GM19239 (cell line): Measurements from ENCODE around the gene SLC39A11.
"Not testable (repeated sequence)": the region's sequence is repeated elsewhere in the genome, so short reads cannot be mapped to it uniquely, and the experiment has no call there.

ENCODE experiments used
- DNase-seq: peaks from one replicate; pipeline ENCODE4 v3.0.0; 2011; ENCODE audit warnings: low spot score; ENCODE audit not compliant: insufficient read length
- FAIRE-seq: peaks from 2 replicates; lab custom pipeline; 2011; peaks lifted over from hg19 to GRCh38; lab: Jason Lieb, UNC

The SLC39A11 gene

DNA sequence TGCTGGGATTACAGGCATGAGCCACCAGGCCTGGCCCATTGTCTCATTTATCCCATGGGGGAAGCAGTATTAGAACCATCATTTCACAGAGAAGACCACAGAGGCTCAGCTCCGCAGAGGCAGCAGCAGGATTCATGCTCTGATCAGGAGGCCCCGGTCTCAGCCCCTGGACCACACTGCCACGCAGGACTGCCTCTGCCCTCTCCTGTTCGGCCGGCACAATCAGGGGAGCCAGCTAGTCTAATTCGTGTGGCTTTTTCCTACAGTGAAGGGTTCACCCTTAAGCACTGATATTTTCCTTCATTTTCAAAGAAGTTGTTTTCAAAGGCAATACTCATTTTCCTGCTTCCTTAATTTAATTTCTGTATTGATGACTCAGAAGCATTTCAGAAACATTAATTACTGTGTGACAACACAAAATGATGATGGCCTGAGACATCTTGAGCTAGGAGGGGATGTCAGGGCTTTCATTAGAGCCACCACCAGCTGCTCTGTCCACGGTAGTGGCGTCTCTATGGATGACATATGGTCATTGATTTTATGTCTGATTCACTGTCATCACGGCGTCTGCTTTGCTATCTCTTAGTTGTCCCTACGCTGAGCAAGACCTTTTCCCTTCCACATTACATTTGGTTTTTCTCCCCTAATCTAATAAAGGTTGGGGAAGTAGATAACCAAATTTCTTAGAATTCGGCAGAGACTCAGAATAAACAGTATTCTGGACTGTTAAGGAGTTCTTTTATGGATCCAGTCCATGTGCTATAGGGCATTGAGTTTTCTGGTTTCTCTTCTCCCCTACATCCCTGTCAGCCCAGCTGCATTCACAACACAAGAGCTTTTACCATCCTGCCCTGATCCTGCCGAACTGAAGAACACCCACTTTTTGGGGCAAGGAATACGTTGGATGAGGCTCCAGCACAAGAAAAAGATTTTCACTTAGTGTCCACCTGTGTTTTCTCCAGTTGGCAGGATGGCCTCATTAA, 314.0 kb downstream of the SLC39A11 start:
- DNase-seq: no peak
- no peak for FAIRE-seq

DNA sequence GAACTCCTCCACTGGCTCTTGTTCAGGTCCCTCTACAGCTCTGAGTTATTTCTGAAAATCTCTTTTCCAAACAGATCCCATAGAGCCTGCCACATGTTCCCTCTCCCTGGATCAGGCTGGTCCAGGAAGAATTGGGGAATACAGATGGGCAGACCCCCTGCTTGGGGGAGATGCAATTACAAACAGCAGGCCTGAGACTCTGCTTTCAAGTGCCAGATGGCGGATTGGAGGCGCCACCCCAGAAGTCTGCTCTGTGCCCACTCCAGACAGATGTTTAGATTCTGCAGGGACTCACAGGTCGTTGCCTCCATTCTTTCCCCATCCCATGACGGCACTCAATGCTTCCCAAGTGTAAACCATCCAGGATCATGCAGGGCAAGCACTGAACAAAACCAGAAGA, 316.6 kb downstream of the SLC39A11 start:
- DNase-seq (no peak), FAIRE-seq (no peak)

DNA sequence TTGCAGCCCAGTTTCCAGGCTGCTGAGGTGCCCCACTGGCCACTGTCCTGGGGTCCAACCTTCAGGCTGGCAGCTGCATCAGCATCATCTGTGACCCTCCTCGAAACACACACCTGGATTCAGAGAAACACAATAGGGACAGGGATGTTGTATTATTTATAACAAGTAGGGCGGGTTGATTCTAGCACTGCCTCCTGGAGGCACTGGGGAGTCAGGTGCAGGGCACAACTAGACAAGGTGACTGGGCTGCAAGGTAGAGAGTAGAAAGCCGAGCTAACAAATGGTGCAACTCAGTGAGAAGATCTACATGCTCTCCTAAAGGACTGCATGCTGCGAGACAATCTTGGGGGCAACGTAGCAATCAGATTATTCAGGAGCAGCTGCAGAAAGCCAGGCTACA, 317.3 kb downstream of the SLC39A11 start:
- no peak for FAIRE-seq

DNA sequence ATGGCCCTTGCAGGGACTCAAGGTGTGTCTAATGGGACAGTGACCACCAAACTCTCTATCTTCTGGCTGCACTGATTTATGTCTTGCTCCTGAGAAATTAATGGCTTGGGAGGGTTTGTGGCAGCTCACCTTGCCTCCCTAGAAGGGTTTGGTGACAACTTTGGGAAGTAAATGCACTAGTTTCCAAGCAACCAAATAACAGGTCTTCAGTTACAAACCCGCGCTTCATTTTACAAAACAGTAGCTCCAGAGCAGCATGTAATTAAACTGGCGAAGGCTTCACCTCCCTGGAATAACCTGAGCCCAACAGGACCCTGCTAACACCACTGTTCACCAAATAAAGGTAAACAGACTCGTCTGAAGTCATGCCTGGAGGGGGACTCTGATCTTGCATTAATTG, 318.3 kb downstream of the SLC39A11 start:
- DNase-seq: no peak
- FAIRE-seq: no peak

More for the DNA sequence above, 317.3 kb downstream of the SLC39A11 start:
- no peak for DNase-seq

DNA sequence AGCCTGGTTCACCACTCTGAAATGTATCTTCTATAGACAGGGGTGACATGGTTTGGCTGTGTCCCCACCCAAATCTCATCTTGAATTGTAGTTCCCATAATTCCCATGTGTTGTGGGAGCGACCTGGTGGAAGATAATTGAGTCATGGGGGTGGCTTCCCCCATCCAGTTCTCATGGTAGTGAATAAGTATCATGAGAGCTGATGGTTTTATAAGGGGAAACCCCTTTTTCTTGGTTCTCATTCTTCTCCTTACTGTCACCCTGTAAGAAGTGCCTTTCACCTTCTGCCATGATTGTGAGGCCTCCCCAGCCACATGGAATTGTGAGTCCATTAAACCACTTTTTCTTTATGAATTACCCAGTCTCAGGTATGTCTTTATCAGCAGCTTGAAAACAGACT, 319.3 kb downstream of the SLC39A11 start:
- DNase-seq, FAIRE-seq: not testable (repeated sequence)

DNA sequence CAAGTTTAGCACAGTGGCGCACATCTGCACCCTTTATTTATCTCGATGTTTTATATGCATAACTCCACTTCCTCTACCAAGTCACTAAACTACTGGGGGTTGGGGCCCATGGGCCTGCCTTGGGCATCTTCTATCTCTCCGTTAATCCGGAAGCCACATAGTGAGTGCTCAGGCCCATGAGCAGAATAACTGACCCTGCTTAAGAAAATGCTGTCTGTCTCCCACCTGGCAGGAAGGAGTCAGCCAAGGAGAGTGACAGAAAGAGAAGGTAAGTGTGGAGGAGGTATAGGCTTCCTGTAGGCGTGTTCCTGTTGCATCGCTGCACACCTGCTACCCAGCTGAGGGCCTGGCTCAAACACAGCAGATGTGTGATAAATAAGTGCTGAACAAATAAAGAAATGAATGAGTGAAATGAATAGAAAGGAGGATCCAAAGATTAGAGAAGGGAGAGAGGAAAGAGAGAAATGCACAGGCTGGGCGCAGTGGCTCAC, 320.1 kb downstream of the SLC39A11 start:
- no peak for FAIRE-seq
- DNase-seq: no peak

DNA sequence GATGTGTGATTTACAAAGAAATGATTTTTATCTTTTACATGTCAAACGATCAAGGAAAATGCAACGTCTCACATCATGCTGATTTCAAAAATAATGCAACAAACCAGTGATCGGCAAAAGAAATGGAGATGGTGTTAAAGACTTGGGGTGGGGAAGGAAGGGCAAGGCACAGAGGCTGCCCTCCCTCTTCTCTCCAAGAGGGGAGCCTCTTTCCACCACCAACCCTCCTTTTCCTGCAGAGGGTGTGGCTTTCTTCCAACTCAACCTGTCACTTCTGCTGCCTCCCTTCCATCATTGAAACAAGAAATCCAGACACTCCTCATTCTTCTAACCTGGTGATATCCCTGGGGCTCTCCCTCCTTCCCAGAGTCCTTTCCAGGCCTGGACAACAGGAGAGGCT, 320.8 kb downstream of the SLC39A11 start:
- FAIRE-seq: no peak
- DNase-seq: no peak

DNA sequence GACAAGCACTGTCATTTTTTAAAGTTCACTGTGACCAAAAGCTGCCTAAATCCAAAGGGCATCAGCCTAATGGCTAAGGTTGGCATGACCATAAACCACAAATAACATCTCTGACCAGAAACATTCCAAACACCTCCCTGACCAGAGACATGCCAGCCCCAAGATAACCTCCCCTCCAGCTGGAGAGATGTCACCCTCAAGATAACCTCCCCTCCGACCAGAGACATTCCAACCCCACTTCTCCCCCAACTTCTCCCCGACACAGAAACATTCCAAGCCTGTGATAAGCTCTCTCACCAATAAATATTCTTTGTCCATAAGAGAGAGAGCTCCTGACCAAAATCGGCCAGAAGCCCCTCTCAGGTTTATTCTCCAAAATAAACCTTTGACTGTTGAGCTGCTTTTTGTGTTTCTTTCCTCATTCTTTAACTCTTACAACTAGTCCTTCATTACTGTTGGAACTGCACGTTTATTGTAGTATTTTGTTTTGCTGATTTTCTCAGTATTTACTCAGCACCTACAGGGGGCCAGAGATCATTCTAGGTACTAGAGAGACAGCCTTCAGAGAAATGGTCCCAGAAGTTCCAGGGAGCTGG, 325.6 kb downstream of the SLC39A11 start:
- no peak for DNase-seq
- FAIRE-seq: no peak

DNA sequence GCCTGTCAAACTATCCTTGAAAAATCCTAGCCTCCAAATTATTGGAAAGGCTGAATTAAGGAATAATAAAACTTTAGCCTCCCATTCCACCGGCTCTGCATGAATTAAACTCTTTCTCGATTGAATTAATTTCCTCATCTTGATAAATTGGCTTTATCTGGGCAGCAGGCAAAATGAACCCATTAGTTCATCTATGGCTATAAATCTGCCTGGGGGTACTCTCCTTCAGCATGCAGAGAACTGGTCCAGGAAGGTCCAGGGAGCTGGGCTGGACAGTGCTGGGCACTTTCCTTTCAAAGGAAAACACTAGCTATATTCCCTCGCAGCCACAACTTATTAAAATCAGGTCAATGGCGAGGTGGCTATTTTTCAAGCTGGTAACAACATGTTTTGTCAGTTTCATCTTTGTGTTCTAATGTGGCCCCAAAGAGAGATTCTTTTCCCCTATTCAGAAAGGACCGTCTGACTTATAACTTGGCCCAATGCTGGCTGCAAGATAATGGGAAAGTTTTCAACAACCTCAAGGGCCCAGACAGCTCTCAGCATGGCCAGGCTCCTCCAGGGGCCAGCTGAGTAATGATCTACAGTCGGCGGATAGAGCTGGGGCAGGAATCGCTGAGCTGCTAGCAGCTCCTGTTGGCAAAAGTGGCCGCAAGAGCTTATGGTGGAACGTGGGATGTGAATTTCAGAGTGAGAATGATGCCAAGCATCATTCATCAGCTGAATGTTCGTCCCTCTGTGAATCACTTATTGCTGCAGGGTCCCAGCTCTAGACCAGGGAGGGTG, 326.9 kb downstream of the SLC39A11 start:
- DNase-seq (no peak), FAIRE-seq (no peak)

DNA sequence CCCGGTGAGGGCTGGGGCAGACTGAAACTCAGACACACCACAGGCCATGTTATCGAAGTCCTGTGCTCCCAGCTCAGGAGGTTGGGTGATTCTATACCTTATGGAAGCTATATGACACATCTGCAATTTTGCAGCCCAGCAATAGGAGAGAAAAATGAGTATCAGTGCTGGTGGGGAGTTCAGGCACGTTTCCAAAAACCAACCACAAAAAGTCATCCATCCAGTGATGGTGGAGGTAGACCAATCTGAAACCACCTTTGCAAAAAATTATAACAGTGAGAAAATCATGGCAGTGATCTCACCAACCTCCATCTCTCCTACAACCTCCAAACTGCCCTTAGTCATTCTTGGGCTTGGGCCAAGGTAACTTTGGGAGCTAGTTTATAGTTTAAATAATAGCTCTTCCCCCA, 327.9 kb downstream of the SLC39A11 start:
- FAIRE-seq (no peak), DNase-seq (no peak)

DNA sequence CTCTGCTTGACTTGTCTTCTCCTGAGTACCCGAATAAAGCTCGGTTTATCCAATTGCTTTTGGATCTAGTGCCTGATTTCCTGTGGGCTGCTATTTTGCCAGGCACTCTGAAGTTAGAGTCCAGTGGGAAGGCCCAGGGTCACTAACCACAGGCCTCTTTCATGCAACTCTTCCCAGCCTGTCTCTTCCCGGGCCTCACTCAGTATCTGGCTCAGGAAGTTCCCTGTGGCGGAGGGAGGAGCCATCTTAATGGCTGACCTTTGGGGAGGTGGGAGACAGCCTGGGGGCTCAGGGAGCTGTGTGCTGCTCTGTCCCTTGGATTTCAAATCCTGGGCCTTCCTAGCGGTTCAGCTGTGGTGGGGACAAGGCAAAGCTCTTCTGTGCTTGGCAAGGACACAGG, 328.5 kb downstream of the SLC39A11 start:
- FAIRE-seq (no peak), DNase-seq (no peak)

DNA sequence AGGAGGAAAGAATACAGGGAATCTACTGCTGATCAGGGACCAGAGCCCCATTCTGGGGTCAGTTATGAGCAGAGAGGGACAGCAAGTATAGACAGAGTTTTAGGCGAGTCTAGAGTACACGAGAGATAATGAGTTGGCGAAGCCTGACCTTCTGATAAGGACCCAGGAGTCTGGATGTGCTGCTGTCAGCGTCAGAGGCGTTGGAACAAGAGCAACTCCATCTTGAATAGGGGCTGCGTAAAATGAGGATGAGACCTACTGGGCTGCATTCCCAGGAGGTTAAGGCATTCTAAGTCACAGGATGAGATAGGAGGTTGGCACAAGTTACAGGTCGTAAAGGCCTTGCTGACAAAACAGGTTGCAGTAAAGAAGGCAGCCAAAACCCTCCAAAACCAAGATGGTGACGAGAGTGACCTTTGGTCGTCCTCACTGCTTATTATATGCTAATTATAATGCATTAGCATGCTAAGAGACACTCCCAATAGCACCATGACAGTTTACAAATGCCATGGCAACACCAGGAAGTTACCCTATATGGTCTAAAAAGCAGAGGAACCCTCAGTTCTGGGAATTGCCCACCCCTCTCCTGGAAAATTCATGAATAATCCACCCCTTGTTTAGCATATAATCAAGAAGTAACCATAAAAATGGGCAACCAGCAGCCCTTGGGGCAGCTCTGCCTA, 330.5 kb downstream of the SLC39A11 start:
- not testable (repeated sequence) for DNase-seq, FAIRE-seq

DNA sequence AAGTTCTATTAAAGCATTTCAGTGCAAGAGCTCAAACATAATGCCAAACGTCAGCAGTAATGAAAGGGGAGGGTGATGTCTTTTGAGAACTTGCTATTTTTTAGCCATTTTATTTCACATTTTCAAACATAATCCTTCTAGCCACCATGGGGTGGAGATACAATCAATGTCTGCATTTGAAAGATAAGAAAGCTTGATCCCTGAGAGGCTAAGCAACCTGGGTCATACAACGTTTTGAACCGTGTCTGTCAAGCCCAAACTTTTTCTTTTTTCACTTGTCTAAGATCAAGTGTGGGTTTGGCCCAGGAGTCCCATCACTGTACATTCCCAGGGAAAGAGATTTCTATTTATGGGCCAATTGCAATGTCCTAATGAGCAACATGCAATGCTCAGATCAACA, 331.1 kb downstream of the SLC39A11 start:
- FAIRE-seq (no peak), DNase-seq (no peak)

DNA sequence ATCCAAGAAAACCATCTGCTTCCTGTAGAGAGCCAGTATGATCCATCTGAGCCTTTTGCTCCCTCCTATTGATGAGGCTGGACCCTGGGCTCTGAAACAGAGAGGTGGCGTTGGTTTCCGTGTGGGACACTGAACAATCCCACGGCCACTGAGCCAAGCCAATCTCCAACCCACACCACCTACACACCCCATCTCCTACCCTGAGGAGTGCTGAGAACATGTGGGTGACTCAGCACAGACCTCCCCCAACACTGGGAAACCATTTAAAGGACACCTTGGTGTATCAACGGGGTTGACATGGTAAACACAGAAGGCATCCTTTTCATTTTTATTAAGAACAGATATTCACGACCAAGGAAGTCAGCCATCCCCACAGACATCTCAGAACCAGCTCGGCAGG, 332.1 kb downstream of the SLC39A11 start:
- FAIRE-seq (no peak), DNase-seq (no peak)

DNA sequence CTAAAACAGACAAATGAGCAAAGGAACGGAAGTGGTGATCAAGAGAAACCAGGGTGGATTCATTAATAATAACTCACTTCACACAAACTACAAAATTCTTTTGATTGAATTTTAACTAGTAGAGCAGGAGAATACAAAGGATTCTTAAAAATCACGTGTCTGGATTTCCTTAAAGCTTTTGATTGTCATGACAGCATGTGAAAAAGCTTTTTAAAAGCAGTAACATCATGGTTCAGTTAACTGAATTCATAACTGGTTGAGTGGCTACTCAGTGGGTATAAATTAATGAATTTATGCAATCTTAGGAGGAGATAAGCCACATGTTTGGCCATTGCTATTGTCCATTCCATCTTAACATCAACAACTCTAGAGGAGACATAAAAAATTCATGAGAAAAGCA, 333.2 kb downstream of the SLC39A11 start:
- FAIRE-seq (no peak), DNase-seq (no peak)

DNA sequence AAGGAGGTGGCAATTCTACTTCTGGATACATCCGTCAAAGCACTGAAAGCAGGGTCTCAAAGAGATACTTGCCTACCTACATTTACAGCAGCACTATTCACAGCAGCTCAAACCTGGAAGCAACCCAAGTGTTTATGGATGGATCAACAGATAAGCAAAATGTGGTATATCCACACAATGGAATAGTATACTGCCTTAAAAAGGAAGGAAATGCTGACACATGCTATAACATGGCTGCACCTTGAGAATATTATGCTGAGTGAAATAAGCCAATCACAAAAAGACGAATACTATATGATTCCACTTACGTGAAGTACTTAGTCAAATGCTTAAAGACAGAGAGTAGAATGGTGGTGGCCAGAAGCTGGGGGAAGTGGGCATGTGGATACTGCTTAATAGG, 336.2 kb downstream of the SLC39A11 start:
- no peak for DNase-seq
- FAIRE-seq: no peak

DNA sequence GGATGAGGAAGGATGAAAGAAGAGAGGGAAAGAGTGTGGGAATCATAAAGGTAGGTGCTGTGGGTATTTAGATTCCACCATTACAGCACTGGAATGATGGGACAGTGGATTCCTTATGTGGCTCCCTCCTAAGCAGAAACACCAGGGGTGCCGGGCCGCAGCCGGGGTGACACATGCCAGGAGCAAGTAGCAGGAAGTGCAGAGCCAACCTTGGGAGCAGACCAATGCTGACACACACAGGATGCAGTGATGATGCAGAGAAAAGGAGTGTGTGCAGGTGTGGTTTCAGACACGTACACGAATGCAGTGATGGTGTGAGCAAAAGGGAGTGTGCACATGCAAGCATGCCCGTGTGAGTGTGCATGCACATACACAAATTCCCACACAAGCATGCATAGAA, 338.0 kb downstream of the SLC39A11 start:
- DNase-seq: no peak
- no peak for FAIRE-seq

DNA sequence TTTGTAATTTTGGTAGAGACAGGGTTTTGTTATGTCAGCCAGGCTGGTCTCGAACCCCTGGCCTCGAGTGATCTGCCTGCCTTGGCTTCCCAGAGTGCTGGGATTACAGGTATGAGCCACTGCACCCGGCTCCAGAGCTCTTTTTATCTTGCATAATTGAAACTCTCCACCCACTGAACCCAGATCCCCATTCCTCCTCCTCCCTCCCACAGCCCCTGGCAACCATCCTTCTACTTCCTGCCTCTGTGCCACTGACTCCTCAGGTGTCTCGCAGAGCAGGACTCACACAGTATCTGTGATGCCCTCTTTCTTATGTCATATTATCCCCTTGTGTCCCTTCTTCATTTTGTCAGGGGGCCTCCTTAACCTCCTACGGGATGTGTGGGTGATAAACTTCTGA, 340.7 kb downstream of the SLC39A11 start:
- FAIRE-seq (no peak), DNase-seq (no peak)

DNA sequence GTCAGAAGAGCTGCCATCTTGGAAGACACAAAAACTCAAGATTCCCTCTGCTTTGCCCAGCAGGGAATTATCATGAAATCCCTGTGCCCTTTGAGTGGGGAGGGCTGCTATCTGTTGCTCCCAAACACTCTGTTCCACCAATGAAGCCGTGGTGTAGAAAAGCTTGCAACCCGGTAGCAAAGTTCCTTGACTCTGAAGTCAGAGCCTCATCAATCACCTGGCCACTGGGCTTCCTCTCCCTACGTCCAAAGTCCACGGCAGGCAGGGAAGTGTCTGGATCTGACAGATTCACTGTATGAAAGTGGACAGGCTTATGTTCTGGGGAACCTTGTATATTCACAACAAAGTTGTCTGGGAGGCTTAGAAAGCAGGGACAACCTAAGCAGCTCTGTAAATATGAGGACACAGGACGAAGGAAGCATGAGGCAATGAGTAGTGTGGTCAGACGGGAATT, 343.3 kb downstream of the SLC39A11 start:
- no peak for FAIRE-seq
- DNase-seq: no peak

DNA sequence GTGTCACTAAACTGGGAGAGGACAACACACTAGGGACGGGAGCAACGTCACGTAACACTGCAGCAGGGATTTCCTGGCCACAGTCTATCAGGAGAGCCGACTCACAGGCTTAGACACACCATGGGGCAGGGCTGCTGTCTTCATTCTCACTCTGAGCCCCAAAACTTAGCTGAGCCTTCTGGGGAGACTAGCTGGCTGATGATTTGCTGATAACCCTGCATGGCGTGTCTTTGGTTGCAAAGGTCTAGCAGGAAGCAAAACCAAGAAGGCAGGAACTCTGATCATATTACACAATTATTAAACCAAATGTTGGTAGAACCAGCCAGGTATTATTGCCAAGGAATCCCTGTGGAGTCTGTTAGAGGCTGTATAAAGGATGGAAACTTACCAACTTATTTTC, 345.0 kb downstream of the SLC39A11 start:
- FAIRE-seq: no peak

More for the DNA sequence above, 345.0 kb downstream of the SLC39A11 start:
- no peak for DNase-seq
